SK-N-SH treated with all-trans-retinoic acid at 6 μM for 48 hours (cell line): ENCODE data around the gene ZYG11A.

Source experiments
- ATAC-seq: fragments of 200-7000 bp; cut with Tn5 transposase; 3 replicates; pipeline ENCODE4 v1.9.1; 2020; ENCODE audit warnings: mild to moderate bottlenecking, moderate library complexity
- ARNTL ChIP-seq: fragments of 450-650 bp; formaldehyde crosslinking; IDR thresholded peaks from 2 replicates; pipeline ENCODE4 v1.5.0; 2020; ENCODE audit warnings: low read depth, mild to moderate bottlenecking, moderate library complexity, borderline replicate concordance
- BACH2 ChIP-seq: fragments of 250-450 bp; sonication (Bioruptor Pico); IDR thresholded peaks from 2 replicates; pipeline ENCODE4 v1.9.0; 2021; ENCODE audit warnings: mild to moderate bottlenecking, borderline replicate concordance
- CSDC2 ChIP-seq: fragments of 250-450 bp; sonication (Bioruptor Pico); IDR thresholded peaks from 2 replicates; pipeline ENCODE4 v1.5.0; 2020; ENCODE audit warnings: mild to moderate bottlenecking, moderate library complexity
- ESRRG ChIP-seq: fragments of 250-450 bp; sonication (Bioruptor Pico); IDR thresholded peaks from 2 replicates; pipeline ENCODE4 v1.6.1; 2021; ENCODE audit warnings: mild to moderate bottlenecking
- GLIS3 ChIP-seq: fragments of 250-450 bp; sonication (Bioruptor Pico); IDR thresholded peaks from 2 replicates; pipeline ENCODE4 v1.5.0; 2020; ENCODE audit warnings: mild to moderate bottlenecking, moderate library complexity
- ISL1 ChIP-seq: fragments of 250-450 bp; sonication (Bioruptor Pico); IDR thresholded peaks from 2 replicates; pipeline ENCODE4 v2.1.2; 2022; ENCODE audit warnings: mild to moderate bottlenecking, moderate library complexity
- OSR1 ChIP-seq: fragments of 250-450 bp; sonication (Bioruptor Pico); IDR thresholded peaks from 2 replicates; pipeline ENCODE4 v1.8.0; 2022; ENCODE audit warnings: moderate library complexity, mild to moderate bottlenecking, inconsistent platforms
- POU6F1 ChIP-seq: fragments of 250-450 bp; sonication (Bioruptor Pico); IDR thresholded peaks from 2 replicates; pipeline ENCODE4 v1.8.0; 2021; ENCODE audit warnings: low read depth, mild to moderate bottlenecking, moderate library complexity, borderline replicate concordance
- PPARA ChIP-seq: fragments of 250-450 bp; sonication (Bioruptor Pico); IDR thresholded peaks from 2 replicates; pipeline ENCODE4 v1.5.0; 2020; ENCODE audit warnings: mild to moderate bottlenecking, borderline replicate concordance
- RARB ChIP-seq: fragments of 250-450 bp; sonication (Bioruptor Pico); IDR thresholded peaks from 2 replicates; pipeline ENCODE4 v1.8.0; 2021; ENCODE audit warnings: mild to moderate bottlenecking, moderate library complexity
- SNAI2 ChIP-seq: fragments of 250-450 bp; sonication (Bioruptor Pico); IDR thresholded peaks from 2 replicates; pipeline ENCODE4 v1.5.0; 2020; ENCODE audit warnings: mild to moderate bottlenecking, moderate library complexity
- TOX ChIP-seq: fragments of 250-450 bp; sonication (Bioruptor Pico); IDR thresholded peaks from 2 replicates; pipeline ENCODE4 v1.8.0; 2021; ENCODE audit warnings: mild to moderate bottlenecking, moderate library complexity, borderline replicate concordance
- TSHZ2 ChIP-seq: fragments of 250-450 bp; sonication (Bioruptor Pico); IDR thresholded peaks from 2 replicates; pipeline ENCODE4 v1.5.0; 2020; ENCODE audit warnings: mild to moderate bottlenecking, moderate library complexity
- ZC3H10 ChIP-seq: fragments of 250-450 bp; sonication (Bioruptor Pico); IDR thresholded peaks from 2 replicates; pipeline ENCODE4 v1.5.1; 2021; ENCODE audit warnings: mild to moderate bottlenecking, moderate library complexity
- ZFP3 ChIP-seq: fragments of 250-450 bp; sonication (Bioruptor Pico); IDR thresholded peaks from 2 replicates; pipeline ENCODE4 v1.5.0; 2020; ENCODE audit warnings: mild to moderate bottlenecking, moderate library complexity
- ZFP30 ChIP-seq: fragments of 450-650 bp; formaldehyde crosslinking; IDR thresholded peaks from 2 replicates; pipeline ENCODE4 v1.5.0; 2022; ENCODE audit warnings: mild to moderate bottlenecking, moderate library complexity
- ZNF70 ChIP-seq: fragments of 450-650 bp; formaldehyde crosslinking; IDR thresholded peaks from 2 replicates; pipeline ENCODE4 v1.5.0; 2020; ENCODE audit warnings: mild to moderate bottlenecking, moderate library complexity
- ZNF8 ChIP-seq: fragments of 450-650 bp; formaldehyde crosslinking; IDR thresholded peaks from 2 replicates; pipeline ENCODE4 v1.5.0; 2020; ENCODE audit warnings: mild to moderate bottlenecking, moderate library complexity
- TF ChIP-seq, protein P1 (sequence below): fragments of 250-450 bp; sonication (Bioruptor Pico); IDR thresholded peaks from 2 replicates; pipeline ENCODE4 v1.5.1; 2021; ENCODE audit warnings: mild to moderate bottlenecking, moderate library complexity
- TF ChIP-seq, protein P2 (sequence below): fragments of 250-450 bp; sonication (Bioruptor Pico); IDR thresholded peaks from 2 replicates; pipeline ENCODE4 v1.8.0; 2020; ENCODE audit warnings: mild to moderate bottlenecking, moderate library complexity, borderline replicate concordance
- TF ChIP-seq, protein P3 (sequence below): fragments of 250-450 bp; sonication (Bioruptor Pico); IDR thresholded peaks from 2 replicates; pipeline ENCODE4 v1.5.1; 2020; ENCODE audit warnings: low read depth, mild to moderate bottlenecking, moderate library complexity

The ZYG11A gene

GRCh38 chr1:52876843-52877242 is 34.3 kb downstream of the ZYG11A start:
- TF ChIP-seq ISL1 (no peak), GLIS3 (no peak), TOX (CRISPR knock-in tag) (no peak), CSDC2 (no peak), ZNF70 (CRISPR knock-in tag) (no peak), ZNF8 (no peak), RARB (CRISPR knock-in tag) (no peak), POU6F1 (no peak), ARNTL (CRISPR knock-in tag) (no peak), ZFP30 (CRISPR knock-in tag) (no peak)
- TF ChIP-seq, protein P1, sequence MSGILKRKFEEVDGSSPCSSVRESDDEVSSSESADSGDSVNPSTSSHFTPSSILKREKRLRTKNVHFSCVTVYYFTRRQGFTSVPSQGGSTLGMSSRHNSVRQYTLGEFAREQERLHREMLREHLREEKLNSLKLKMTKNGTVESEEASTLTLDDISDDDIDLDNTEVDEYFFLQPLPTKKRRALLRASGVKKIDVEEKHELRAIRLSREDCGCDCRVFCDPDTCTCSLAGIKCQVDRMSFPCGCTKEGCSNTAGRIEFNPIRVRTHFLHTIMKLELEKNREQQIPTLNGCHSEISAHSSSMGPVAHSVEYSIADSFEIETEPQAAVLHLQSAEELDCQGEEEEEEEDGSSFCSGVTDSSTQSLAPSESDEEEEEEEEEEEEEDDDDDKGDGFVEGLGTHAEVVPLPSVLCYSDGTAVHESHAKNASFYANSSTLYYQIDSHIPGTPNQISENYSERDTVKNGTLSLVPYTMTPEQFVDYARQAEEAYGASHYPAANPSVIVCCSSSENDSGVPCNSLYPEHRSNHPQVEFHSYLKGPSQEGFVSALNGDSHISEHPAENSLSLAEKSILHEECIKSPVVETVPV (CRISPR knock-in tag): no peak
- ATAC-seq: no peak

DNA sequence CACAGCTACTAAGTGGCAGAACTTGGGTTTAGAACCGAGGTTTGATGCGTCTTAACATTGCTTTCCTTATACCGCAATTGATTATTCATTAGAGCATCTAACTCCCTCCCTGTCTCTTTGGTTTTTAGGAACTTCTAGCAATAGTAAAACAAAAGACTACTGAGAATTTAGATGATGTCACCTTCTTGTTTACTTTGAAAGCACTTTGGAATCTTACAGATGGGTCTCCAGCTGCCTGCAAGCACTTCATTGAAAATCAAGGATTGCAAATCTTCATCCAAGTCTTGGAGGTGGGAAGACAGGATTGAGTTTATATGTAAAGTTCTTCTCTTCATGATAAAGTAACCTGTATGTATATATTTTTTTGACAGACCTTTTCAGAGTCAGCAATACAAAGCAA is 35.0 kb downstream of the ZYG11A start:
- TF ChIP-seq ARNTL (CRISPR knock-in tag) (no peak), ZNF70 (CRISPR knock-in tag) (no peak), BACH2 (CRISPR knock-in tag) (no peak), ZC3H10 (no peak), TOX (CRISPR knock-in tag) (no peak), CSDC2 (no peak), ZFP30 (CRISPR knock-in tag) (no peak), TSHZ2 (CRISPR knock-in tag) (no peak), POU6F1 (no peak), GLIS3 (no peak), PPARA (CRISPR knock-in tag) (no peak), ESRRG (CRISPR knock-in tag) (no peak), SNAI2 (CRISPR knock-in tag) (no peak), OSR1 (CRISPR knock-in tag) (no peak), ISL1 (no peak), ZFP3 (CRISPR knock-in tag) (no peak), RARB (CRISPR knock-in tag) (no peak)
- TF ChIP-seq, protein P2, sequence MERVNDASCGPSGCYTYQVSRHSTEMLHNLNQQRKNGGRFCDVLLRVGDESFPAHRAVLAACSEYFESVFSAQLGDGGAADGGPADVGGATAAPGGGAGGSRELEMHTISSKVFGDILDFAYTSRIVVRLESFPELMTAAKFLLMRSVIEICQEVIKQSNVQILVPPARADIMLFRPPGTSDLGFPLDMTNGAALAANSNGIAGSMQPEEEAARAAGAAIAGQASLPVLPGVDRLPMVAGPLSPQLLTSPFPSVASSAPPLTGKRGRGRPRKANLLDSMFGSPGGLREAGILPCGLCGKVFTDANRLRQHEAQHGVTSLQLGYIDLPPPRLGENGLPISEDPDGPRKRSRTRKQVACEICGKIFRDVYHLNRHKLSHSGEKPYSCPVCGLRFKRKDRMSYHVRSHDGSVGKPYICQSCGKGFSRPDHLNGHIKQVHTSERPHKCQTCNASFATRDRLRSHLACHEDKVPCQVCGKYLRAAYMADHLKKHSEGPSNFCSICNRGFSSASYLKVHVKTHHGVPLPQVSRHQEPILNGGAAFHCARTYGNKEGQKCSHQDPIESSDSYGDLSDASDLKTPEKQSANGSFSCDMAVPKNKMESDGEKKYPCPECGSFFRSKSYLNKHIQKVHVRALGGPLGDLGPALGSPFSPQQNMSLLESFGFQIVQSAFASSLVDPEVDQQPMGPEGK: no peak
- TF ChIP-seq, protein P3, sequence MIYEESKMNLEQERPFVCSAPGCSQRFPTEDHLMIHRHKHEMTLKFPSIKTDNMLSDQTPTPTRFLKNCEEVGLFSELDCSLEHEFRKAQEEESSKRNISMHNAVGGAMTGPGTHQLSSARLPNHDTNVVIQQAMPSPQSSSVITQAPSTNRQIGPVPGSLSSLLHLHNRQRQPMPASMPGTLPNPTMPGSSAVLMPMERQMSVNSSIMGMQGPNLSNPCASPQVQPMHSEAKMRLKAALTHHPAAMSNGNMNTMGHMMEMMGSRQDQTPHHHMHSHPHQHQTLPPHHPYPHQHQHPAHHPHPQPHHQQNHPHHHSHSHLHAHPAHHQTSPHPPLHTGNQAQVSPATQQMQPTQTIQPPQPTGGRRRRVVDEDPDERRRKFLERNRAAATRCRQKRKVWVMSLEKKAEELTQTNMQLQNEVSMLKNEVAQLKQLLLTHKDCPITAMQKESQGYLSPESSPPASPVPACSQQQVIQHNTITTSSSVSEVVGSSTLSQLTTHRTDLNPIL (CRISPR knock-in tag): no peak
- TF ChIP-seq, protein P1 (CRISPR knock-in tag): no peak

More for the DNA sequence above, 35.0 kb downstream of the ZYG11A start:
- ATAC-seq: no peak
